Mesothelial cell of epicardium (in vitro differentiated cells): ENCODE measurements around the gene ZNF618. TPM values are rescaled to one million over a fixed set of nuclear protein-coding genes. Genes with fewer than 3 reads are reported as not detected.

Experiments used
- DNase-seq, 2 experiments: peaks; one replicate each; pipeline ENCODE4 v3.0.0; 2021; ENCODE audit warnings: low spot score in 2 of 2; ENCODE audit not compliant: unreplicated experiment in 2 of 2
- H3K27ac Mint-ChIP-seq: 2 replicates; pipeline ENCODE4 v1.8.0; 2021; ENCODE audit warnings: mixed read lengths
- H3K27me3 Mint-ChIP-seq: 2 replicates; pipeline ENCODE4 v1.8.0; 2021; ENCODE audit warnings: low read depth, mixed read lengths
- H3K36me3 Mint-ChIP-seq: 2 replicates; pipeline ENCODE4 v1.8.0; 2021; ENCODE audit warnings: mixed read lengths
- H3K4me1 Mint-ChIP-seq: 2 replicates; pipeline ENCODE4 v1.8.0; 2021; ENCODE audit warnings: mixed read lengths
- H3K4me3 Mint-ChIP-seq: 2 replicates; pipeline ENCODE4 v1.8.0; 2021; ENCODE audit warnings: mild to moderate bottlenecking, moderate library complexity, mixed read lengths
- H3K9me3 Mint-ChIP-seq: 2 replicates; pipeline ENCODE4 v1.8.0; 2021; ENCODE audit warnings: mixed read lengths
- total RNA-seq: library from RNA; stranded (reverse); gene quantifications from 3 replicates; pipeline ENCODE4 v1.2.1, GENCODE V29; 2021
- TF ChIP-seq, protein P1 (sequence below): fragments of 200-600 bp; sonication (generic); IDR thresholded peaks from one replicate; pipeline ENCODE4 v1.5.0; 2021; ENCODE audit warnings: antibody characterized with exemption; ENCODE audit not compliant: unreplicated experiment

The ZNF618 gene
- total RNA-seq, 1 donor from 2014 or later = 78.9 TPM

DNA sequence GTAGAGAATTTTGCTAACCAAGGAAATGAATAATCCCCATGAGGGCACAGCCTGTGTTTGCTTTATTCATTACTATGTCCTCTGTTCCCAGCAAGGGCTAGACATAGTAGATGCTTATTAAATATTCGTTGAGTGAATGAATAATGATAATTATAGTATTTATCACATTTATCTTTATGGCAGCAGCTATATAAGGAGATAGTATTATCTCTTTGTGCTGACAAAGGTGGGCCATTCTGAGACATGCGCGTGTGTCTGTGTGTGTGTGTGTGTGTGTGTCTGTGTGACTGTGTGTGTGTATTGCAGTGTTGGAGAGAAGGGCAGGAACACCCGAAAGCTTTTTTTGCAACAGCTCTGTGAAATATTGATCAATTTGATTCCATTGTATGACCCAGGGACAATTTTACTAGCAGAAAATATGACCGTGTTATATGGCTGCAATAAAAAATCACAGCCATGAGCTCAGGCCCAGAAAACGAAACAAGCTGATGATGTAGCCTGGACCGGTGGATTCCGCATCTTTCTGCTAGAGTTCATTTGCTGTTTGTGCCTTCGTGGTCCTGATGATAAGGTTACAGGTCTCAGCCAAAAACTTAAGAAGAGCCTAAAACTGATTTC is 39.8 kb downstream of the ZNF618 start:
- Mint-ChIP-seq H3K9me3 (no peaks in the 10 kb centered on the region), H3K27ac (no peak overlapping the region), H3K4me3 (no peak overlapping the region), H3K4me1 (peaks cover 17% of the 10 kb centered on the region), H3K27me3 (no peaks in the 10 kb centered on the region), H3K36me3 (peaks cover 19% of the 10 kb centered on the region)
- TF ChIP-seq, protein P1, sequence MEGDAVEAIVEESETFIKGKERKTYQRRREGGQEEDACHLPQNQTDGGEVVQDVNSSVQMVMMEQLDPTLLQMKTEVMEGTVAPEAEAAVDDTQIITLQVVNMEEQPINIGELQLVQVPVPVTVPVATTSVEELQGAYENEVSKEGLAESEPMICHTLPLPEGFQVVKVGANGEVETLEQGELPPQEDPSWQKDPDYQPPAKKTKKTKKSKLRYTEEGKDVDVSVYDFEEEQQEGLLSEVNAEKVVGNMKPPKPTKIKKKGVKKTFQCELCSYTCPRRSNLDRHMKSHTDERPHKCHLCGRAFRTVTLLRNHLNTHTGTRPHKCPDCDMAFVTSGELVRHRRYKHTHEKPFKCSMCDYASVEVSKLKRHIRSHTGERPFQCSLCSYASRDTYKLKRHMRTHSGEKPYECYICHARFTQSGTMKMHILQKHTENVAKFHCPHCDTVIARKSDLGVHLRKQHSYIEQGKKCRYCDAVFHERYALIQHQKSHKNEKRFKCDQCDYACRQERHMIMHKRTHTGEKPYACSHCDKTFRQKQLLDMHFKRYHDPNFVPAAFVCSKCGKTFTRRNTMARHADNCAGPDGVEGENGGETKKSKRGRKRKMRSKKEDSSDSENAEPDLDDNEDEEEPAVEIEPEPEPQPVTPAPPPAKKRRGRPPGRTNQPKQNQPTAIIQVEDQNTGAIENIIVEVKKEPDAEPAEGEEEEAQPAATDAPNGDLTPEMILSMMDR = no peak
- DNase-seq = no peak

DNA sequence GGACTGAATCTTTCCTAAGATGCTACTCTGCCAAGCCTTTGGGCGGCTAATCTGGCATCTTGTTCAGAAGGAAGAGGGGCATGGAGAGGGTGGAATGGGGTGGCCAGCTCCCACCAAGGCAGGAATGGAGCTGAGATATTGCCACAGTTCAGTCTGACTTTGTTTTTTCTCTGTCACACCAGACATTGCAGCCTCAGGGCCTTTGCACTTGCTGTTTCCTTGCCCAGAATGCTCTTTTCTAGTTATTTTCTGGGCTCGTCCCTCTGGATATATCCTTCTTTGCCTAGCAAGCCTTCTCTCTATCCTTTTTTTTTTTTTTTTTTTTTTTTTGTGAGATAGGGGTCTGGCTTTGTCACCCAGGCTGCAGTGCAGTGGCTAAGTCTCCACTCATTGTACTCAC is 40.8 kb downstream of the ZNF618 start:
- no peak overlapping the region for H3K27ac Mint-ChIP-seq
- peaks cover 27% of the 10 kb centered on the region for H3K36me3 Mint-ChIP-seq
- TF ChIP-seq, protein P1 = no peak
- no peaks in the 10 kb centered on the region for H3K27me3 Mint-ChIP-seq
- DNase-seq = no peak
- peaks cover 2% of the 10 kb centered on the region for H3K9me3 Mint-ChIP-seq
- H3K4me3 Mint-ChIP-seq = no peak overlapping the region
- peaks cover 14% of the 10 kb centered on the region for H3K4me1 Mint-ChIP-seq

DNA sequence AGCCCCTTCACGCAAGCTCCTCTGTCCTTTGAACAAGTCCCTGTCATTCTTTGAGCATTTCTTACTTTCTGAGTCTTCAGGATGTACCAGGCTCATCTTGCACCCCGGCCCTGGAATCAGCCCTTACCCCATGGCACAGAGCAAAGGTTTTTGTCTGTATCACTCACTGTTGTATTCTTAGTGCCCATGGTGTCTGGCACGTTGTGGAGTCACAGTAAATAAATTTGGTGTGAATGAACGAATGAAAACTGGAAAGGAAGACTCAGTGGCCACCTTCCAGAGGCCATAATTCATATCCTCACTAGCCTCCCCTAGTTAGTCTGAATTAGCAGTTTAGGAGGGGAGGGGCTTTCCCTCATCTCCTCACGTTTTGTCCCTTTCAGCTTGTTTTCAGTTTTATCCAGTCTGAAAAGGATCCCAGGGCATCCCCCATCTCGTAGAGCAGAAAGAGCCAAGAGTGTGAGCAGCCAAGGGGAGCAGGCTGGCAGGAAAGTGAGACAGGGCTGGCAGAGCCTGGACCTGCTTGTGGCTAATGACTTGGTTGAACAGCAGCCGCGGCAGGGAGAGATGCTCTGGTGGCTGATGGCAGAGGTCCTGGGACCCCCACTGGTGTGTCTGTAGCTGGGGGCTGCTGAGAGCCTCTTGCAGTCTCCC is 42.7 kb downstream of the ZNF618 start:
- Mint-ChIP-seq H3K9me3 (peaks cover 20% of the 10 kb centered on the region), H3K27me3 (no peaks in the 10 kb centered on the region), H3K27ac (no peak overlapping the region), H3K4me3 (no peak overlapping the region), H3K4me1 (peaks cover 1% of the 10 kb centered on the region), H3K36me3 (peaks cover 41% of the 10 kb centered on the region)
- TF ChIP-seq, protein P1 = no peak
- DNase-seq = no peak

DNA sequence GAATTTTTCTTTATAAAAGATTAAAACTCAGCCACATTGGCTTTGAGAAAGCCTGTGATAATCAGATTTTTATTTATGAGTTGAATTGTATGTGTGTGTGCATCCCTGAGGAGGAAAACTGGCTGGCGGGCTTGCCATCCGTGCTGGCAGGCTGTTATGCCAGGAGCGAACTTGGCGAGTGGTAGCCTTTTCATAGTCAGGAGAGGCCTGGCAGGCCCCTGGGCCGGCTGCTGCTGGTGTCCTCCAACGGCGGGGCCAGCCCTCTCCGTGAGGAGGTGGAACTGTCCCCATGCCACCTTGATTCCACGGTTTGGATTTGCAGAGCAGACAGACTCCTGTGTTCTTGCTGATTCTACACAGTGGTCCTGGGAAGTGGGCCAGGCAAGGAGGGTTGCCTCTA is 43.3 kb downstream of the ZNF618 start:
- no peak for DNase-seq
- no peak overlapping the region for H3K4me3 Mint-ChIP-seq
- H3K9me3 Mint-ChIP-seq = peaks cover 25% of the 10 kb centered on the region
- no peaks in the 10 kb centered on the region for H3K27me3 Mint-ChIP-seq
- TF ChIP-seq, protein P1 = no peak
- H3K4me1 Mint-ChIP-seq = peaks cover 1% of the 10 kb centered on the region
- H3K27ac Mint-ChIP-seq = no peak overlapping the region
- H3K36me3 Mint-ChIP-seq = peaks cover 45% of the 10 kb centered on the region

DNA sequence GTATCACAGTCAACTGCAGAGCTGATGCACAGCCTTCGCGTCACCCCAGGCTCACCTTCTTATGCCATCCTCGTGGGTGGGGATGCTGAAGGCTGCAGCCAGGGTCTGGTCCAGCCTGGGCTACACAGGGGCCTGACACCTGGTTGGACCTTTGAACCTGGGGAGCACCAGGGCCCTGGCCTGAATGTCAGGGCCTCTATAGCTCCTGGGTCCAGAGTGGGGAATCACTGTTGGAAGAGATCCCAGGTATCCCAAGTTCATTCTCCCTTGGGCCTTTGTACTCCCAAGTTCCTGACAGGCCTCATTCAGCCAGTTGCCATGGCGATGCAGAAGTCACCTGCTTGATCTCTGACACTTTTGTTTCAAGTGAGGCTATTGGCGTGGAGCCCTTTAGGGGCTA is 43.8 kb downstream of the ZNF618 start:
- Mint-ChIP-seq H3K27me3 (no peaks in the 10 kb centered on the region), H3K4me3 (no peak overlapping the region), H3K4me1 (no peaks in the 10 kb centered on the region), H3K27ac (no peak overlapping the region), H3K36me3 (peaks cover 50% of the 10 kb centered on the region), H3K9me3 (peaks cover 30% of the 10 kb centered on the region)
- TF ChIP-seq, protein P1 = no peak
- DNase-seq = no peak
